Upper lobe of left lung (tissue), 4 donors: ENCODE results near the gene ANO2.

Experiments
- CTCF ChIP-seq, 6 experiments: fragments of 450-650 bp in 4 of 6; fragments of 200-600 bp in 2 of 6; sonication (generic) in 2 of 6; IDR thresholded peaks; one replicate each; pipeline ENCODE4 v1.5.1; 2016 to 2019; ENCODE audit warnings: antibody characterized with exemption in 6 of 6
- POLR2A ChIP-seq, 4 donors: fragments of 450-650 bp; IDR thresholded peaks; one replicate each; pipeline ENCODE4 v1.5.1; 2016 to 2017; ENCODE audit warnings: antibody characterized with exemption in 4 of 4, mild to moderate bottlenecking in 2 of 4
- POLR2AphosphoS5 ChIP-seq, 2 donors: sonication (generic); formaldehyde crosslinking; IDR thresholded peaks; one replicate each; pipeline ENCODE4 v1.5.1; 2017; ENCODE audit warnings: antibody characterized with exemption in 2 of 2

- TF ChIP-seq CTCF (IDR thresholded peaks at IDR 0.05) = no peak
- no peak for TF ChIP-seq POLR2AphosphoS5 (IDR thresholded peaks at IDR 0.05)
- no peak for TF ChIP-seq POLR2A (IDR thresholded peaks at IDR 0.05)
These were observed 60.2 kb downstream of the ANO2 start for GRCh38 chr12:5884866-5885265.
